Measurements from ENCODE around the gene CYBC1. TPM values are rescaled to one million over a fixed set of nuclear protein-coding genes. Genes with fewer than 3 reads are reported as not detected.

CYBC1 gene
- total RNA-seq: 10 to 100 TPM; 79.2 to 90.5 (median 81.0) TPM
- long read RNA-seq, donor 1, transcript CYBC1-201 (7 exons, 2,093 nt): major isoform, 55 of 100 reads
- long read RNA-seq, donor 1, partial matches to known transcripts: 12 of 100 reads
- long read RNA-seq, donor 1, other reads (novel, unspliced or antisense): 22 of 100 reads
- long read RNA-seq, donor 2, transcript CYBC1-201 (7 exons, 2,093 nt): major isoform, 71 of 117 reads
- long read RNA-seq, donor 2, transcript CYBC1-216 (8 exons, 841 nt): minor isoform, 15 of 117 reads
- long read RNA-seq, donor 2, partial matches to known transcripts: 10 of 117 reads
- long read RNA-seq, donor 2, other reads (novel, unspliced or antisense): 14 of 117 reads

GRCh38 chr17:82450357-82451106 is at the start of gene CYBC1:
Gene CYBC1 (minus strand): TSS chr17:82450752. CDS start chr17:82449254, 1,498 bp downstream.
- no peak for TF ChIP-seq CTCF (IDR thresholded peaks at IDR 0.05)
- Histone ChIP-seq H3K36me3 (ENCODE audit: low read depth) (no peaks in the 10 kb centered on the region), H3K9me3 (no peaks in the 10 kb centered on the region), H3K4me1 (ENCODE audit: low read depth) (peaks cover 4% of the 10 kb centered on the region), H3K4me3 (peak within 1 kb of the TSS; percentile 80)
- DNase-seq (peak; percentile 95 to 96 (median 96)), ATAC-seq (peak; percentile 98)
- intact Hi-C loops (cut with DNase I, micrococcal nuclease): no loop called here

GRCh38 chr17:82497483-82498405 is 47.2 kb upstream of the CYBC1 start:
- intact Hi-C loops (cut with DNase I, micrococcal nuclease): no loop called here
- H3K4me1 ChIP-seq (ENCODE audit: low read depth): peaks cover 16% of the 10 kb centered on the region
- DNase-seq: peak; percentile 44 to 69 (median 67)
- no peaks in the 10 kb centered on the region for H3K36me3 ChIP-seq (ENCODE audit: low read depth)
- ATAC-seq: peak; percentile 44
- TF ChIP-seq CTCF (IDR thresholded peaks at IDR 0.05): no peak
- no peaks in the 10 kb centered on the region for H3K9me3 ChIP-seq
- peak overlapping the region; percentile 24 for H3K4me3 ChIP-seq

GRCh38 chr17:82496529-82497434 is 46.2 kb upstream of the CYBC1 start:
- no peaks in the 10 kb centered on the region for H3K9me3 ChIP-seq
- TF ChIP-seq CTCF (IDR thresholded peaks at IDR 0.05): no peak
- no peaks in the 10 kb centered on the region for H3K36me3 ChIP-seq (ENCODE audit: low read depth)
- peaks cover 16% of the 10 kb centered on the region for H3K4me1 ChIP-seq (ENCODE audit: low read depth)
- intact Hi-C loops (cut with DNase I, micrococcal nuclease): no loop called here
- DNase-seq: peak; percentile 96 to 98 (median 98)
- peak overlapping the region; percentile 24 for H3K4me3 ChIP-seq
- peak; percentile 84 for ATAC-seq

- Histone ChIP-seq H3K36me3 (ENCODE audit: low read depth) (no peaks in the 10 kb centered on the region), H3K4me1 (ENCODE audit: low read depth) (peaks cover 16% of the 10 kb centered on the region), H3K4me3 (no peak overlapping the region), H3K9me3 (no peaks in the 10 kb centered on the region)
- ATAC-seq: peak; percentile 57
- DNase-seq: peak; percentile 67 to 71 (median 69)
- no peak for TF ChIP-seq CTCF (IDR thresholded peaks at IDR 0.05)
- intact Hi-C loops (cut with DNase I, micrococcal nuclease): no loop called here
These were observed 45.4 kb upstream of the CYBC1 start for GRCh38 chr17:82495844-82496528.

All from mucosa of descending colon (tissue), 3 donors.